ENCODE results near the gene GPATCH4.
"Not testable (repeated sequence)": the region's sequence is repeated elsewhere in the genome, so short reads cannot be mapped to it uniquely, and the experiment has no call there.

GPATCH4 gene

GRCh38 chr1:156601122-156601830 lies at the start of gene GPATCH4:
Gene GPATCH4, minus strand, starts transcription at chr1:156601479.
- DNase-seq: peak; percentile 75

- no peak for DNase-seq
These were observed 47.7 kb upstream of the GPATCH4 start for GRCh38 chr1:156648951-156649350.

GRCh38 chr1:156648496-156648895 lies 47.2 kb upstream of the GPATCH4 start:
- no peak for DNase-seq

GRCh38 chr1:156647351-156647750 lies 46.1 kb upstream of the GPATCH4 start:
- DNase-seq: no peak

GRCh38 chr1:156646738-156647211 lies 45.5 kb upstream of the GPATCH4 start:
- no peak for DNase-seq

GRCh38 chr1:156645666-156646065 lies 44.4 kb upstream of the GPATCH4 start:
- DNase-seq: no peak

- DNase-seq: no peak
These were observed 43.8 kb upstream of the GPATCH4 start for GRCh38 chr1:156645056-156645455.

- DNase-seq: no peak
These were observed 43.4 kb upstream of the GPATCH4 start for GRCh38 chr1:156644640-156645039.

- no peak for DNase-seq
These were observed 42.9 kb upstream of the GPATCH4 start for GRCh38 chr1:156644146-156644545.

GRCh38 chr1:156643778-156644092 lies 42.5 kb upstream of the GPATCH4 start:
- DNase-seq: no peak

GRCh38 chr1:156643049-156643777 lies 41.9 kb upstream of the GPATCH4 start:
- no peak for DNase-seq

GRCh38 chr1:156642265-156643048 lies 41.2 kb upstream of the GPATCH4 start:
- DNase-seq: no peak

GRCh38 chr1:156641761-156642264 lies 40.5 kb upstream of the GPATCH4 start, which contains the start of gene BCAN:
Gene BCAN, plus strand, starts transcription at chr1:156642117. Its CDS starts 3,938 bp downstream, at chr1:156646055.
- no peak for DNase-seq

- no peak for DNase-seq
These were observed 39.8 kb upstream of the GPATCH4 start for GRCh38 chr1:156640842-156641706.

GRCh38 chr1:156639601-156640101 lies 38.4 kb upstream of the GPATCH4 start:
- no peak for DNase-seq

GRCh38 chr1:156638189-156638985 lies 37.1 kb upstream of the GPATCH4 start:
- no peak for DNase-seq

GRCh38 chr1:156632355-156632754 lies 31.1 kb upstream of the GPATCH4 start:
- no peak for DNase-seq

- not testable (repeated sequence) for DNase-seq
These were observed 29.9 kb upstream of the GPATCH4 start for GRCh38 chr1:156631152-156631551.

- no peak for DNase-seq
These were observed 28.7 kb upstream of the GPATCH4 start for GRCh38 chr1:156629823-156630449.

GRCh38 chr1:156627313-156627880 lies 26.1 kb upstream of the GPATCH4 start:
- no peak for DNase-seq
